GM15510 (cell line): Measurements from ENCODE around the gene GOLGA8S.
"Not testable (repeated sequence)": the region's sequence is repeated elsewhere in the genome, so short reads cannot be mapped to it uniquely, and the experiment has no call there.

Source experiments
- POLR2A ChIP-seq: IDR thresholded peaks from 3 replicates; pipeline ENCODE4 v1.6.1; 2011; ENCODE audit warnings: borderline replicate concordance; ENCODE audit not compliant: insufficient read length; ENCODE audit errors: extremely low read depth

GOLGA8S gene, protein sequence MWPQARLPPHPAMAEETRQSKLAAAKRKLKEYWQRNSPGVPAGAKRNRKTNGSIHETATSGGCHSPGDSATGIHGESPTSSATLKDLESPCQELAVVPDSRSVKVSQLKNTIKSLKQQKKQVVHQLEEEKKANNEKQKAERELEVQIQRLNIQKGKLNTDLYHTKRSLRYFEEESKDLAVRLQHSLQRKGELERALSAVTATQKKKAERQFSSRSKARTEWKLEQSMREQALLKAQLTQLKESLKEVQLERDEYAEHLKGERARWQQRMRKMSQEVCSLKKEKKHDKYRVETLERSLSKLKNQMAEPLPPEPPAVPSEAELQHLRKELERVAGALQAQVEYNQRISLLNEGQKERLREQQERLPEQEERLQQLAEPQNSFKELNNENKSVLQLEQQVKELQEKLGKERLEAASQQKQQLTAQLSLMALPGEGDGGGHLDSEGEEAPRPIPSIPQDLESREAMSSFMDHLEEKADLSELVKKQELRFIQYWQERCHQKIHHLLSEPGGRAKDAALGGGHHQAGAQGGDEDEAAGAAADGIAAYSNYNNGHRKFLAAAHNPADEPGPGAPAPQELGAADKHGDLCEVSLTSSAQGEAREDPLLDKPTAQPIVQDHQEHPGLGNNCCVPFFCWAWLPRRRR

DNA sequence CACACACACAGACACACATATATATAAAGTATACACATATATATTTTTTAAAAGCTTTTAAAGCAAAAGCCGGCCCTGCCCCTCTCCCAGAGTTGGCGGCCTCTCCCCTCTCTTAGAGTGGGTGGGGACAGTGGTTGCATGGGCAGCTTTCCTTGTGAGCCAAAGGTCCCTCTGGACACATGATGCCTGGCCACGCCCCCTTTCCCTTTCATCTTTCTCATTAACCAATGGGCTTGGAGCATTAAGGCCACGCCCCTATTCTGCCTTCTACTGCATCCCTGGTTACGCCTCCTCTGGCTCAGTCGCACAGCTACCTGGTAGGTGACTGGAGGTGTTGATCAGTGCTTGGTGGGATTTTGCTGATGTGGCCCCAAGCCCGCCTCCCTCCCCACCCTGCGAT is at the start of gene GOLGA8S:
GOLGA8S (plus strand) TSS at position 301 of the 400 bp plus-strand sequence; CDS start at position 363, 62 bp downstream.
- TF ChIP-seq POLR2A = not testable (repeated sequence)

DNA sequence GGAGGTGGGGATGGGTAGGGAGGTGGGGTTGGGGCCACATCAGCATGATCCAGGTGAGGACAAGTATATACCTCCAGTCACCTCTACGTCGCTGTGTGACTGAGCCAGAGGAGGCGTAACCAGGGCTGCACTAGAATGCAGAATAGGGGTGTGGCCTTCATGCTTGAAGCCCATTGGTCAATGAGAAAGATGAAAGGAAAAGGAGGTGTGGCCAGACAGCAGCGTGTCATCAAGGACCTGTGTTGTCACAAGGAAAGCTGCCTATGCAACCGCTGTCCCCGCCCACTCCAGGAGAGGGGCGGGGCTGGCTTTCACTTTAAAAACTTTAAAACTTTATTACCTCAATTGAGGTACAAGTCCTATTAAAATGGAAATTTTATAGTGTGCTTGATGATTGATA is 20.5 kb upstream of the GOLGA8S start, which contains the start of gene GOLGA6L26:
GOLGA6L26 (minus strand) TSS at position 101 of the 400 bp plus-strand sequence; CDS start at position 40, 61 bp downstream.
- not testable (repeated sequence) for TF ChIP-seq POLR2A

DNA sequence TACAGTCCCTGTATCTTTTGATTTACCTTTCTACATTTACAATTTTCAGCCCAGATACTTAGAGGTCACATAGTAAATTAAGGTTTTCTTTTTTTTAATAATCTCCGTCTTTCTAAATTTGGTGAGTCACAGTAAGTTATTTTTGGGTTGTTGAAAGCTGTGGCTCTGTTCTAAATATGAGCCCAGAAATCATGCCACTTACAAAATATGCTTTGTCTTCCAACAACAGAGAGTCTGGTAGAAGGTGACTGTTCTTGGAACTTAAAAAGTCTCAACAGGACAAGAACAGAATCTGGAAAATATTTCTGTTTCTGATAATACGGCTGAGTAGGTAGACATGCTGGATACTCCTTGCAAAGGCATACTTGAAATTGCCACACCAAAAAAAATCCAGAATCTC is 16.0 kb downstream of the GOLGA8S start:
- no peak for TF ChIP-seq POLR2A

DNA sequence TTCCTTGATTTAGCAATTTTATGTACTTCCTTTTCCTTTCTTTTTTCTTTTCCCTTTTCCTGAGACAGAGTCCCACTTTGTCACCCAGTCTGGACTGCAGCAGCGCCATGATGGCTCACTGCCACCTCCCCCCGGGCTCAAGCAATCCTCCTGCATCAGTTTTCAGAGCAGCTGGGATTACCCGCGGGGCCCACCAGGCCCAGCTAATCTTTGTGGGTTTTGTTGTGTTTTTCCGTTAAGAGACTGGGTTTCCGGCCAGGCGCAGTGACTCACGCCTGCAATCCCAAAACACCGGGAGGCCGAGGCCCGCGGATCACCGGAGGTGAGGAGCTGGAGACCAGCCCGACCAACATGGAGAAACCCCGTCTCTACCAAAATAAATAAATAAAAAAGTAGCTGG is 17.7 kb downstream of the GOLGA8S start:
- TF ChIP-seq POLR2A = no peak

DNA sequence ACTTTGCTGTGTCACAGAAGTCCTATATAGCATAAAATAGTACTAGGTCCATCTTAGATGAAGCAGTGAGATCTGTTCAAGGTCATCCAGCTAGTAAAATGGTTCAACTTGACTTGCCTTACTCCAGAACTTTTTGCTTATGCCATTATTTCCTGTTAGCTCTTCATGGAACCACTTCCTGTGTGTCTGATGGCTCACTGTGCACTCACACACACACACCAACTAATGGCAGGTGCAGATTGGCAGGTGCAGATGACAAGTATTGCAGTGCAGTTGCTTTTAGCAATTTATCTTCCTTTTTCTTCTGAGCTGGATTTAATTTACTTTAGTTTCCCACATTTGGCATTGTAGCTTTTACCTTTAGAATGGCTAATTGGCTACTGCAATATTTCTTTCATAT is 29.8 kb downstream of the GOLGA8S start:
- TF ChIP-seq POLR2A = no peak

DNA sequence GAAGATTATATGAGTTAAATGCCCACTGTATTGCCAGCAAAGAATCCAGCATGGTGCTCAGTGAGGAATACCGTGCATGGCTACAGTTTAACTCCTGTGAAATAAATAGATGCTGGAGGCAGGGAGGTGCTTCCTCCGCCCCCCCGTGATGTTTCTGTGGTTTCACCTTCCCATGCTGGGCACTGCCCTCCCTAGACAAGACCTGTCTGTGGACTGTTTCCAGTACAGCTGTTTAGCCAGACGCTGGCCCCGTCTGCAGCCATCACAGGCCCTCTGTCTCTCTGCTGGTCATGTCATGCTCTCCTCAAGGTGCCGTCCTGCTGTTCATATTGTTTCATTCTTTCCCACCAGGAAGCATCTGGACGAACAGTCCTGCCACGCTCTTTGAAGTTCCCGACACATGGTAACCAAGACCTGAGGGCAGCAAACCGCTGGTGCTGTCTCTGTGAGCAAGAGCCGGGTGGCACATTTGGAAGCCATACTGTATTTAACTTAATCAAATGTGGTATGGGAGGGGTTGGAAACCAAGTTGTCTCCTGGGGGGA is 31.4 kb downstream of the GOLGA8S start:
- TF ChIP-seq POLR2A = no peak

DNA sequence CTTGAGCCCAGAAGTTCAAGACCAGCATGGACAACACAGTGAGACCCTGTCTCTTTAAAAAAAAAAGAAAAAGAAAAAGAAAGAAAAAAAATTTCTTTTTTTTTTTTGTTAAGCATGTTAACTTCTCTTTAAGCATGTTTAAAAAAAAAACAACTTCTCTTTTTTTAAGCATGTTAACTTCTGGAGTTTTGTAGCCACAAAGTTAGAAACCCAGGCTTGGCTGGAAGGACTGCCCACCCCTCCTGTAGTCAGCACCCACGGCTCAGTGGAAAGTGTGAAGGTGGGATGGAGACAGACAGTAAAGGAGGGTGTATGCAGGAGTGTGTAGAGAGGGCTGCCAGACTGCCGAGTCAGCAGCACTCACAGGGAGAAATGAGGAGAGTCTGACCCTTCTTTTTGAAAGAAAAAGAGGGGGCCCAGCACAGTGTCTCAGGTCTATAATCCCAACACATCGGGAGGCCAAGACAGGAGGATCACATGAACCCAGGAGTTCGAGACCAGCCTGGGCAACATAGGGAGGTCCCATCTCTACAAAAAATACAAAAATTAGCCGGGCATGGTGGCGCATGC is 33.2 kb downstream of the GOLGA8S start:
- TF ChIP-seq POLR2A = no peak

DNA sequence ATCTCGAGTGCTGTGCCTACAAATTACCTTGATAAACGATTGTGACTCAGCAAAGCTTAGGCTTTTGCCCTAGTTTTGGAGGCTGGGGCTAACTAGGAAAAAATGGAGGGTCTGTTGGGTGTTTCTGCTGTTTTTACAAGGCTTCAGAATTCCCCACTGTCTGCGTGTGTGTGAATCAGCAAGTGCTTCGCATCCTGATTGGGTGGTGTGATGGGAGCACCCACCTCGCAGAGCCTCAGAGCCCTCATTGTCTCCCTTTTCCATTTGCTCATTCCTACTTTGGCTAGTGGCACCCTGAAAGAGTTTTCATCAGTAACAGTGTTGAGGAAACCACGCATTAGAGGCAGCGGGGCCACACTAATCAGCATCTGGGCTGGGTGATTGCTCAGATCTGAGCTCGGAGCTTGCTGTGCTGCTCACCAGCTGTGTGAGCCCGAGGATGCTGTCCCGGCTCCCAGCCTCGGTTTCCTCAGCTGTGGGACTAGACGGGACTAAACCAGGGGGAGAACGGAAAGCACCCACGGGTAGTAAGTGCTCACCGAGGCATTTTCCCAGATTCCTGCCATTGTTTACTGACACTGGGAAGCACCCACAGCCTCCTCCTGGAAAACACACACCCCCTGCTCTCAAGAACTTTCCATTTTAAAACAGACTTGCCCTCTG is 40.6 kb downstream of the GOLGA8S start:
- no peak for TF ChIP-seq POLR2A

DNA sequence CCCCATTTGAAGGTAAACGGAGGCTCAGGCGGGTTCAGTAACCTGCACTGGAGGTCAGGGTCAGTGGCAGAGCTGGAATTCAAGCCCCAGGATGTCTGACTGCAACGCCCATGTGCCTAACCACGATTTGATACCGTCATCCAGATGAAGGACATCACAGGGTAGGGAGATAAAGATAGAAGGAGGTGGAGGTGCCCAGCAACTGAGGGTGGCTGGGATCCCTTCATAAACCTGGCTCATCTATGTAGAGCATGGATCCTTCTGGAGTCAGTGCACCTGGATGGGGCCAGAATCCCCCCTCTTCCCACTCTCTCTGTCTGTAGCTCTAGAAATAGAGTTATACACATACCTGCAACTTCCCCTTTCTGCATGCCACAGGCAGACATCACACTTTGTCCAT is 41.3 kb downstream of the GOLGA8S start:
- TF ChIP-seq POLR2A = no peak

DNA sequence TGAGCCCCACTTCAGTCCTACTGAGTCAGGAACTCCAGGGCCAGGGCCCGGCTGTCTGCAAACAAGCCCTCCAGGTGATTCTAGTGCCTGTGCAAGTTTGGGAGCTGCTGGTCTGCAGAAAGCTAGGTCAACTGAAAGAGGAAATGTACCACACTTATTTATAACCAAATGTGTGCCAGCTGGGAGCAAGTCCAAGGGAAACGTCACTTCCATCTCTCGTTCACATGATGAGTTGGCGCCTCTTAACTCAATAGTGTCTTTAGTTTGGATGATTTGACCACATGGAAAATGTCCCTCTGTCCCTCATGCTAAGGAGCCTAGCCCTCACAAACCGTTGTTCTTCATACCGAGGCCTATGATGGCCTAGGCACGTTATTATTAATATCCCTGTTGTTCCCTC is 43.2 kb downstream of the GOLGA8S start:
- no peak for TF ChIP-seq POLR2A

DNA sequence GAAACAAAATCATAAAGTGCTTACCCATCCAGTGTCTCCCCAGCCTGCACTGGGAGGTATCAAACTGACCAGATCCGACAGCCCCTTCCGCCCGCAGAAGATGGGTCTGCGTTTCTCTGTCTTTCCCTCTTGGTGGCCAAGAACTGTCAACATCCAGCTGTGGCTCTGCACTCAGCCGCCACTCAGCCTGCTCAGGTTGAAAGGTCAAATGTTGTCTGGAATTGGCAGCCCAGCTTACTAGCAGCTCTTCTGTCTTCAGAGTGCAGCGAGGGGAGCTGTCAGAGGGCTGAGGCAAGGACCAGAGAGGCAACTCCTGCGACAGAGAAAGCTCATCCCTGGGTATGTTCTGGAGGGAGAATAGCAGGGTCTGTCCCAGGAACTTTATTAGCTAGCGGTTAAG is 47.1 kb downstream of the GOLGA8S start:
- TF ChIP-seq POLR2A = no peak

DNA sequence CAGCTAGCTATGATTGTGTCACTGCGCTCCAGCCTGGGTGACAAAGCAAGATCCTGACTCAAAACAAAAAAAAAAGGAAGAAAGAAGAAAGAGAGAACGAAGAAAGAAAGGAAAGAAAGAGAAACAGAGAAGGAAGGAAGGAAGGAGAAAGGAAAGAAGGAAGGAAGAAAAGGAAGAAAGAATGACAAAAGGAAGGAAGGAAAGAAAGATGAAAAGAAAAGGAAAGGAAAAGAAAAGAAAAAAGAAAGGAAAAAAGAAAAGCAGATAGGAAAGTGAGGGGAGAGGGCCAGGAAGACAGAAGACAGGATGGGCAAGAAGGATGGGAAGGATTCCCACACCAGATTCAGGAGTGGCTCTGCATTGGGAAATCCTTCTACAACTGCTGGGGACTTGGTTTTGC is 47.6 kb downstream of the GOLGA8S start:
- no peak for TF ChIP-seq POLR2A

DNA sequence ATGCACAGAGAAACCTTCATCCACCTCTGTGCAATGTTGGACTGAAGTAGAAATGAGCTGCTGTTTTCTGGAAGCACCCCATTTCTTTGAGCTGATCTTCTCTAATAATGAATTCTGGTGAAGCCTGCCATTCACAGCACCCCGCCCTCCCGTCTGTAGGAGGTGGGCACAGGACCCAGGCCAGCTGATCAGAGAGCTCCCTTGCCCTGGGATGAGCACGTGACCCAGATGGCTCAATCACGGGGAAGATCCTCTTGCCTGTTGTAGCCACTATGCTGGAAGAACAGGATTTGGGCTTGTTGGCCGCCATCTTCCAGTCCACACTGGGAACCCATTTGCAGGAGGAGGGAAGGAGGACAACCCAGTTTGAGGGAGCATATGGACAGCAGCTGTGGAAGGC is 48.0 kb downstream of the GOLGA8S start:
- TF ChIP-seq POLR2A = no peak

DNA sequence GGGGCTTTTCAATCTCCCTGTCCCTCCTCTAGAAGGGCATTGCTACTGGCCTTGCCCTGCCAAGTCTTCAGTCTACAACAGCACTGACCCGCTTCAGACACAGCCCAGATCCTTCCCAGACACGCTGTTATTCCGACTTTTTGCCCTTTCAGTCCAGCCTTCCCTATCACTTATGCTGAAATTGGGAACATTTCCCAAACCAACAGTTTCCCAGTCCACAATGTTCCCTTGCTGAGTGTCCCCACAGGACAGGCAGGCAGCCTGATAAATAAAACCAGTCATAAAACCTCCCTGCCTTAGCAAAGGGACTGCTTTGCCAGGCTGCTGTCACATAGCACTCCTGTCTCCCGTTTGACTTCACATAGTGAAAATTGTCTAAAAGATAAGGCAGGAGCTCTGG is 49.0 kb downstream of the GOLGA8S start:
- TF ChIP-seq POLR2A = no peak

DNA sequence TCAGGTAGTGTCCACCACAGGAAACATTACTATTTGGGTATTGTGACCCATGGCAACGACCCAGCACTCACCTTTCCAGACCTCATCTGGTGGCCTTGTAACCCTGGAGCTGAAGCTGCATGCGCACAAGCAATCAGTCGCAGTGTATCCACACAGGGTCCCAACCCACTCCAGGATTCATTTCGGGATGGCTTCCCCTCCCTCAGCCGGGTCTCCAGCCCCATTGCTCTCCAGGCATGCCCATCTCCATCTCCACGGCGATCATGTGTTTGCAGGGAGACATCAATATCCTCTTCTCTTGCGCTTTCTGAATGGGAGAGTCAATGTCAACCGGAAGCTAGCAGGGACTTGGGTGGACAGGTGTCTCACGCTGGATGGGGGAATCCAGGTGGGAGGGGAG is 57.3 kb downstream of the GOLGA8S start:
- no peak for TF ChIP-seq POLR2A
